IMR-90 (cell line): ENCODE results near the gene EMSY. TPM values are rescaled to one million over a fixed set of nuclear protein-coding genes. Genes with fewer than 3 reads are reported as not detected.

Source experiments
- ATAC-seq: fragments of 200-7000 bp; cut with Tn5 transposase; 2 replicates; pipeline ENCODE4 v1.9.1; 2020; ENCODE audit warnings: low read depth, mild to moderate bottlenecking, moderate library complexity
- BruUV-seq: library from RNA; stranded (reverse); fragments of 400-500 nt; replicated peaks from 2 replicates; lab custom pipeline; 2021; lab: Mats Ljungman, UMichigan
- CTCF ChIA-PET: fragments of 300-600 bp; formaldehyde crosslinking; extraction: SDS; loops from one replicate; lab custom pipeline; 2021; ENCODE audit warnings: antibody characterized with exemption; lab: Yijun Ruan, JAX
- POLR2A ChIA-PET: fragments of 300-600 bp; sonication (Branson Sonifier 250); formaldehyde crosslinking; loops from one replicate; lab custom pipeline; 2022; ENCODE audit warnings: antibody characterized with exemption; ENCODE audit not compliant: unreplicated experiment; lab: Charles Lee
- DNase-seq: peaks from one replicate; pipeline ENCODE4 v3.0.0; 2013
- H2AFZ ChIP-seq: replicated peaks from 2 replicates; pipeline ENCODE3; 2013; ENCODE audit warnings: low read length, mild to moderate bottlenecking; ENCODE audit not compliant: poor library complexity
- H2AK5ac ChIP-seq: 2 replicates; pipeline ENCODE4 v1.6.1; 2013; ENCODE audit warnings: low read depth, low read length, inconsistent platforms
- H2AK9ac ChIP-seq: replicated peaks from 2 replicates; pipeline ENCODE3; 2013; ENCODE audit warnings: mild to moderate bottlenecking, low read depth, low read length, moderate library complexity; ENCODE audit not compliant: poor library complexity
- H2BK120ac ChIP-seq: 2 replicates; pipeline ENCODE4 v1.6.1; 2013; ENCODE audit warnings: low read depth, low read length, inconsistent platforms
- H2BK15ac ChIP-seq: 3 replicates; pipeline ENCODE4 v1.6.1; 2013; ENCODE audit warnings: low read depth, low read length, inconsistent platforms
- H2BK20ac ChIP-seq: 2 replicates; pipeline ENCODE4 v1.6.1; 2013; ENCODE audit warnings: low read depth, mild to moderate bottlenecking, inconsistent platforms, low read length, moderate library complexity
- H2BK5ac ChIP-seq: 2 replicates; pipeline ENCODE4 v1.6.1; 2013; ENCODE audit warnings: mild to moderate bottlenecking, low read depth, low read length, inconsistent platforms; ENCODE audit not compliant: poor library complexity, severe bottlenecking
- H3K14ac ChIP-seq: replicated peaks from 2 replicates; pipeline ENCODE4 v1.6.1; 2013; ENCODE audit warnings: low read depth, low read length, inconsistent platforms
- H3K18ac ChIP-seq: 2 replicates; pipeline ENCODE4 v1.6.1; 2013; ENCODE audit warnings: low read depth, low read length, control low read depth
- H3K23ac ChIP-seq: 2 replicates; pipeline ENCODE4 v1.6.1; 2013; ENCODE audit warnings: low read depth, low read length, inconsistent platforms
- H3K27ac ChIP-seq: 2 replicates; pipeline ENCODE4 v1.5.1; 2013; ENCODE audit warnings: mild to moderate bottlenecking, control low read depth, low read length; ENCODE audit not compliant: insufficient read depth
- H3K27me3 ChIP-seq: 2 replicates; pipeline ENCODE4 v1.6.1; 2013; ENCODE audit warnings: low read length; ENCODE audit not compliant: control insufficient read depth, insufficient read depth
- H3K36me3 ChIP-seq: 2 replicates; pipeline ENCODE4 v1.6.1; 2013; ENCODE audit warnings: low read length, mixed read lengths; ENCODE audit not compliant: control insufficient read depth, insufficient read depth
- H3K4ac ChIP-seq: 2 replicates; pipeline ENCODE4 v1.6.1; 2013; ENCODE audit warnings: low read depth, low read length, inconsistent platforms
- H3K4me1 ChIP-seq: 2 replicates; pipeline ENCODE4 v1.6.1; 2013; ENCODE audit warnings: low read length, mixed read lengths; ENCODE audit not compliant: control insufficient read depth, insufficient read depth
- H3K4me2 ChIP-seq: 2 replicates; pipeline ENCODE4 v1.6.1; 2013; ENCODE audit warnings: low read depth, mild to moderate bottlenecking, control low read depth, low read length, moderate library complexity
- H3K4me3 ChIP-seq: 2 replicates; pipeline ENCODE4 v1.5.1; 2013; ENCODE audit warnings: low read depth, mild to moderate bottlenecking, control low read depth, low read length, moderate library complexity; ENCODE audit not compliant: insufficient read depth
- H3K56ac ChIP-seq: 2 replicates; pipeline ENCODE4 v1.6.1; 2013; ENCODE audit warnings: low read length, inconsistent platforms; ENCODE audit not compliant: insufficient read depth; ENCODE audit errors: extremely low read depth
- H3K79me1 ChIP-seq, 2 experiments: 2 replicates each; pipeline ENCODE4 v1.6.1; 2013; ENCODE audit warnings: low read length in 2 of 2, inconsistent platforms in 1 of 2, low read depth in 1 of 2
- H3K9ac ChIP-seq: 2 replicates; pipeline ENCODE4 v1.6.1; 2013; ENCODE audit warnings: low read depth, low read length, control low read depth
- H3K9me1 ChIP-seq: 2 replicates; pipeline ENCODE4 v1.6.1; 2013; ENCODE audit warnings: low read length, inconsistent platforms; ENCODE audit not compliant: insufficient read depth
- H3K9me3 ChIP-seq: 2 replicates; pipeline ENCODE4 v1.6.1; 2013; ENCODE audit warnings: low read length; ENCODE audit not compliant: control insufficient read depth, insufficient read depth
- H4K20me1 ChIP-seq: 2 replicates; pipeline ENCODE4 v1.6.1; 2013; ENCODE audit warnings: low read length, inconsistent platforms; ENCODE audit not compliant: insufficient read depth
- H4K5ac ChIP-seq: 2 replicates; pipeline ENCODE4 v1.6.1; 2013; ENCODE audit warnings: mild to moderate bottlenecking, low read depth, low read length, control low read depth
- H4K8ac ChIP-seq, 2 experiments: 2 replicates each; pipeline ENCODE4 v1.6.1; 2013; ENCODE audit warnings: low read depth in 2 of 2, low read length in 2 of 2, control low read depth in 1 of 2, inconsistent platforms in 1 of 2
- H4K91ac ChIP-seq: 2 replicates; pipeline ENCODE4 v1.6.1; 2013; ENCODE audit warnings: low read depth, low read length, inconsistent platforms; ENCODE audit not compliant: insufficient read depth
- BHLHE40 ChIP-seq: fragments of 150-350 bp; IDR thresholded peaks from 2 replicates; pipeline ENCODE4 v1.6.1; 2016; ENCODE audit warnings: mild to moderate bottlenecking, low read depth, low read length
- CEBPB ChIP-seq: IDR thresholded peaks from 2 replicates; pipeline ENCODE4 v1.6.1; 2012; ENCODE audit warnings: low read depth, low read length, improper control_type of control experiment
- CHD1 ChIP-seq: IDR thresholded peaks from 2 replicates; pipeline ENCODE4 v1.6.1; 2012; ENCODE audit warnings: low read depth, low read length, improper control_type of control experiment
- FOS ChIP-seq: fragments of 150-350 bp; IDR thresholded peaks from 2 replicates; pipeline ENCODE4 v1.6.1; 2016; ENCODE audit warnings: low read depth, low read length
- MAFK ChIP-seq: IDR thresholded peaks from 2 replicates; pipeline ENCODE4 v1.6.1; 2012; ENCODE audit warnings: low read depth, low read length, improper control_type of control experiment
- MAZ ChIP-seq: IDR thresholded peaks from 2 replicates; pipeline ENCODE4 v1.6.1; 2012; ENCODE audit warnings: low read depth, mild to moderate bottlenecking, low read length, improper control_type of control experiment, moderate library complexity, borderline replicate concordance
- RFX5 ChIP-seq: IDR thresholded peaks from 2 replicates; pipeline ENCODE4 v1.8.0; 2012; ENCODE audit warnings: low read depth, mild to moderate bottlenecking, low read length, moderate library complexity
- WGBS, 2 experiments: methylation state at CpG; one replicate each; pipeline versions ENCODE4 v1.1.5 to v1.1.7; 2013; ENCODE audit warnings: missing lambda C conversion rate in 2 of 2; ENCODE audit not compliant: insufficient read length in 1 of 2; ENCODE audit errors: extremely low coverage in 2 of 2; 5-methylcytosine and 5-hydroxymethylcytosine counted together
- dilution Hi-C: fragments of 300-500 bp; cut with HindIII; formaldehyde crosslinking; loops from one replicate; pipeline ENCODE4 v1.14.3; 2018; ENCODE audit warnings: low sequenced_read_pairs; ENCODE audit not compliant: unreplicated experiment
- in situ Hi-C: fragments of 300-500 bp; cut with MboI; formaldehyde crosslinking; loops from 3 replicates; pipeline ENCODE4 v1.14.3; 2019; ENCODE audit warnings: low sequenced_read_pairs, inconsistent platforms, mixed read lengths
- intact Hi-C: fragments of 100-400 bp; cut with micrococcal nuclease; formaldehyde crosslinking; loops from 2 replicates; pipeline ENCODE4 v1.10.0; 2022
- polyA plus RNA-seq, 3 experiments: library from polyadenylated mRNA; depleted of rRNA; stranded (reverse); fragments of >200 nt; gene quantifications; 2 replicates each; pipeline ENCODE4 v1.2.3, GENCODE V29; 2012; ENCODE audit warnings: low replicate concordance in 1 of 3
- total RNA-seq: library from RNA; depleted of rRNA; stranded (reverse); fragments of >200 nt; gene quantifications from 2 replicates; pipeline ENCODE4 v1.2.3, GENCODE V29; 2012
- TF ChIP-seq, protein P1 (sequence below): conservative IDR thresholded peaks from 2 replicates; pipeline ENCODE4 v1.5.1; 2012; ENCODE audit warnings: mild to moderate bottlenecking, low read depth, low read length, improper control_type of control experiment
- TF ChIP-seq, protein P2 (sequence below): fragments of 150-350 bp; IDR thresholded peaks from 2 replicates; pipeline ENCODE4 v1.6.1; 2017; ENCODE audit warnings: mild to moderate bottlenecking, antibody characterized with exemption, low read length, low read depth

EMSY gene
- total and polyA plus RNA-seq, 2 of the 4 experiments (the other 2 are of a cell fraction), result 14.1 to 22.0 TPM

DNA sequence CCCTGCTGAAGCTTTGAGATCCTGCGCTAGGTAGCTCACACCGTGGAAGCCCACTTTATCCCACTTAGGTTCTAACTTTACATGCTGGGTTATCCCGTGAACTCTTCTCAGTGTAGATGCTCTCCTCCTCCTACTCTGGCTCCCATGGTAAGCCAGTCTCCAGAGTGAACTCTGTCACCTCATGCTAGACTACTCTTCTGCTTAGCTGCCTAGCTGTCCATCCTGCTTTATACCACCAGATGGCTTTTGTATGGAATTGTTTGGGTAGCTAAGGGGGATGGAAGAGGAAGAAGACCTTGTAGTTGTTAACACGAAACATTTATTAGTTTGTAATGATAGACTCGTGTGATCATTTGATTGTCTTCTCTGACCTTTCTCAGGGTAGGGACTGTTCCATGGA is 46.8 kb downstream of the EMSY start:
- no peak overlapping the region for H3K18ac ChIP-seq
- ChIA-PET CTCF (no interaction called here), POLR2A (no interaction called here)
- BruUV-seq, result no TSS peak
- no peak overlapping the region for H2BK5ac ChIP-seq
- no peak overlapping the region for H2BK15ac ChIP-seq
- no peak overlapping the region for H3K4ac ChIP-seq
- no peak overlapping the region for H2AK5ac ChIP-seq
- TF ChIP-seq RFX5 (no peak), MAFK (no peak), CEBPB (no peak), CHD1 (no peak), FOS (no peak), MAZ (no peak), BHLHE40 (no peak)
- TF ChIP-seq, protein P1, sequence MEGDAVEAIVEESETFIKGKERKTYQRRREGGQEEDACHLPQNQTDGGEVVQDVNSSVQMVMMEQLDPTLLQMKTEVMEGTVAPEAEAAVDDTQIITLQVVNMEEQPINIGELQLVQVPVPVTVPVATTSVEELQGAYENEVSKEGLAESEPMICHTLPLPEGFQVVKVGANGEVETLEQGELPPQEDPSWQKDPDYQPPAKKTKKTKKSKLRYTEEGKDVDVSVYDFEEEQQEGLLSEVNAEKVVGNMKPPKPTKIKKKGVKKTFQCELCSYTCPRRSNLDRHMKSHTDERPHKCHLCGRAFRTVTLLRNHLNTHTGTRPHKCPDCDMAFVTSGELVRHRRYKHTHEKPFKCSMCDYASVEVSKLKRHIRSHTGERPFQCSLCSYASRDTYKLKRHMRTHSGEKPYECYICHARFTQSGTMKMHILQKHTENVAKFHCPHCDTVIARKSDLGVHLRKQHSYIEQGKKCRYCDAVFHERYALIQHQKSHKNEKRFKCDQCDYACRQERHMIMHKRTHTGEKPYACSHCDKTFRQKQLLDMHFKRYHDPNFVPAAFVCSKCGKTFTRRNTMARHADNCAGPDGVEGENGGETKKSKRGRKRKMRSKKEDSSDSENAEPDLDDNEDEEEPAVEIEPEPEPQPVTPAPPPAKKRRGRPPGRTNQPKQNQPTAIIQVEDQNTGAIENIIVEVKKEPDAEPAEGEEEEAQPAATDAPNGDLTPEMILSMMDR, result no peak
- TF ChIP-seq, protein P2, sequence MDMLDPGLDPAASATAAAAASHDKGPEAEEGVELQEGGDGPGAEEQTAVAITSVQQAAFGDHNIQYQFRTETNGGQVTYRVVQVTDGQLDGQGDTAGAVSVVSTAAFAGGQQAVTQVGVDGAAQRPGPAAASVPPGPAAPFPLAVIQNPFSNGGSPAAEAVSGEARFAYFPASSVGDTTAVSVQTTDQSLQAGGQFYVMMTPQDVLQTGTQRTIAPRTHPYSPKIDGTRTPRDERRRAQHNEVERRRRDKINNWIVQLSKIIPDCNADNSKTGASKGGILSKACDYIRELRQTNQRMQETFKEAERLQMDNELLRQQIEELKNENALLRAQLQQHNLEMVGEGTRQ, result no peak
- H3K79me1 ChIP-seq, result peaks cover 5 to 23% of the 10 kb centered on the region in 2 experiments; a peak in 2 of 4 replicates
- no peak overlapping the region for H3K23ac ChIP-seq
- no peak overlapping the region for H4K91ac ChIP-seq
- H3K4me1 ChIP-seq, result no peaks in the 10 kb centered on the region
- no peak overlapping the region for H2AK9ac ChIP-seq
- H3K36me3 ChIP-seq, result peaks cover 14% of the 10 kb centered on the region
- ATAC-seq (no peak), DNase-seq (no peak)
- H3K27me3 ChIP-seq, result no peaks in the 10 kb centered on the region
- dilution Hi-C loops (no loop called here), intact Hi-C loops (no loop called here), in situ Hi-C loops (no loop called here)
- no peak overlapping the region for H3K56ac ChIP-seq
- no peak overlapping the region for H3K4me2 ChIP-seq
- H3K9me1 ChIP-seq, result peaks cover 7% of the 10 kb centered on the region
- H3K9ac ChIP-seq, result no peak overlapping the region
- no peak overlapping the region for H2AFZ ChIP-seq
- no peak overlapping the region for H3K14ac ChIP-seq
- no peak overlapping the region for H2BK120ac ChIP-seq
- no peaks in the 10 kb centered on the region for H4K20me1 ChIP-seq
- no peak overlapping the region for H3K4me3 ChIP-seq
- no peak overlapping the region for H4K8ac ChIP-seq
- WGBS, 2 experiments, result 90% methylated on average over 2 of the region's 5 CpGs; no CpG with 5 or more reads in 1 of the 2 experiments
- no peaks in the 10 kb centered on the region for H3K9me3 ChIP-seq
- no peak overlapping the region for H2BK20ac ChIP-seq
- H4K5ac ChIP-seq, result no peak overlapping the region
- no peak overlapping the region for H3K27ac ChIP-seq
